IgD-negative memory B cell (primary cell): ENCODE data around the gene HOXD9. TPM values are rescaled to one million over a fixed set of nuclear protein-coding genes. Genes with fewer than 3 reads are reported as not detected.

ENCODE experiments used
- H3K27ac Mint-ChIP-seq, 3 donors: one replicate each; pipeline ENCODE4 v1.8.0; 2020 to 2022; ENCODE audit warnings: mild to moderate bottlenecking in 3 of 3, mixed read lengths in 3 of 3, moderate library complexity in 1 of 3
- H3K27me3 Mint-ChIP-seq: one replicate; pipeline ENCODE4 v1.8.0; 2021; ENCODE audit warnings: mixed read lengths
- H3K36me3 Mint-ChIP-seq: one replicate; pipeline ENCODE4 v1.8.0; 2020; ENCODE audit warnings: mild to moderate bottlenecking, mixed read lengths
- H3K4me1 Mint-ChIP-seq, 3 donors: one replicate each; pipeline ENCODE4 v1.8.0; 2020 to 2022; ENCODE audit warnings: mixed read lengths in 3 of 3, mild to moderate bottlenecking in 1 of 3
- H3K4me3 Mint-ChIP-seq, 4 donors: one replicate each; pipeline ENCODE4 v1.8.0; 2020 to 2022; ENCODE audit warnings: mild to moderate bottlenecking in 4 of 4, mixed read lengths in 4 of 4, moderate library complexity in 3 of 4
- H3K9me3 Mint-ChIP-seq, 3 donors: one replicate each; pipeline ENCODE4 v1.8.0; 2020 to 2021; ENCODE audit warnings: mixed read lengths in 3 of 3, mild to moderate bottlenecking in 1 of 3
- polyA plus RNA-seq: library from polyadenylated mRNA; unstranded; fragments of 300-500 nt; fragmentation: Illumina TruSeq; gene quantifications from one replicate; pipeline ENCODE4 v1.2.3, GENCODE V29; 2021

Gene HOXD9
- polyA plus RNA-seq, 1 donor from 2014 or later, result not detected

DNA sequence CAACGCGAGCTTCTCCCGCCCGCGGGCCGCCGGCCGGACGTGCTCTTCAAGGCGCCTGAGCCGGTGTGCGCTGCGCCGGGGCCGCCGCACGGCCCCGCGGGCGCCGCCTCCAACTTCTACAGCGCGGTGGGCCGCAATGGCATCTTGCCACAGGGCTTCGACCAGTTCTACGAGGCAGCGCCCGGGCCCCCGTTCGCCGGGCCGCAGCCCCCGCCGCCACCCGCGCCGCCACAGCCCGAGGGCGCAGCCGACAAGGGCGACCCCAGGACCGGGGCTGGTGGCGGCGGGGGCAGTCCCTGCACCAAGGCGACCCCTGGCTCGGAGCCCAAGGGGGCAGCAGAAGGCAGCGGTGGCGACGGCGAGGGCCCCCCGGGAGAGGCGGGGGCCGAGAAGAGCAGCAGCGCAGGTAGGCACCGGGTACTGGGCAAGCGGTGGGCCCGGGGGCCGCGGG lies 14.8 kb upstream of the HOXD9 start:
- H3K4me1 Mint-ChIP-seq, result peaks cover 0 to 6% (median 5%) of the 10 kb centered on the region in 3 donors
- H3K9me3 Mint-ChIP-seq, result peaks cover 0 to 13% (median 4%) of the 10 kb centered on the region in 3 donors
- H3K27me3 Mint-ChIP-seq, result peaks cover 57% of the 10 kb centered on the region
- H3K27ac Mint-ChIP-seq, result no peak overlapping the region
- peaks cover 3% of the 10 kb centered on the region for H3K36me3 Mint-ChIP-seq
- H3K4me3 Mint-ChIP-seq, result no peak overlapping the region

DNA sequence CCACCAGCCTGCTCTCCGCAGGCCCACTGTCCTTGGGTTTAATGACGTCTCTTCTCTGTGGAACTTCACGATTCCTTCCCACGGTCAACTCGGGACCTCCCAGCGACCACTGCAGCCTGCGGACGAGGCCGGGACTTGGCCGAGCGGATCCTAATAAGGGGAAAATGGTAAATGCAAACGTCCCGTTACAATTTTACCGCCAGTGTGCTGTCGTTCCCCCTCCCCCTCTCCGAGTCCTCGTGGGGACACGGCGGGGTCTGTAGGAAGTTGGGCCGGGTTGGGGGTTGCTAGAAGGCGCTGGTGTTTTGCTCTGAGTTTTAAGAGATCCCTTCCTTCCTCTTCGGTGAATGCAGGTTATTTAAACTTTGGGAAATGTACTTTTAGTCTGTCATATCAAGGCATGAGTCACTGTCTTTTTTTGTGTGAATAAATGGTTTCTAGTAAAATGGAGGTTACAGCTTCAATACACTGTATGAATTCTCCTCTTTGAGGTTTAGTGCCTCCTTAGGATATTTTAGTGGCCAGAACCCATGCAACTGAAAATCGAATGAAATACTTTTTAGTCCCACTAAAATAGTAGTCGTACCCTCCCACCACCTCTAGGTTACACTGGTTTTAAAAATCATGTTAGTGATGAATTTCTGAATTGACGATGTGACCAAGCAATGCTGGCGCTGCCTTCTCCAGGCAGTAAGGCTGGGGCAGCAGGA lies 13.2 kb upstream of the HOXD9 start:
- H3K27me3 Mint-ChIP-seq, result peaks cover 57% of the 10 kb centered on the region
- peaks cover 0 to 5% (median 4%) of the 10 kb centered on the region in 3 donors for H3K4me1 Mint-ChIP-seq
- H3K9me3 Mint-ChIP-seq, result peaks cover 0 to 13% (median 4%) of the 10 kb centered on the region in 3 donors
- H3K4me3 Mint-ChIP-seq, result peak overlapping the region in 3 of 4 donors; percentile 47 to 72 (median 60)
- H3K27ac Mint-ChIP-seq, result peak overlapping the region; percentile 92 to 95 (median 94)
- H3K36me3 Mint-ChIP-seq, result peaks cover 3% of the 10 kb centered on the region

DNA sequence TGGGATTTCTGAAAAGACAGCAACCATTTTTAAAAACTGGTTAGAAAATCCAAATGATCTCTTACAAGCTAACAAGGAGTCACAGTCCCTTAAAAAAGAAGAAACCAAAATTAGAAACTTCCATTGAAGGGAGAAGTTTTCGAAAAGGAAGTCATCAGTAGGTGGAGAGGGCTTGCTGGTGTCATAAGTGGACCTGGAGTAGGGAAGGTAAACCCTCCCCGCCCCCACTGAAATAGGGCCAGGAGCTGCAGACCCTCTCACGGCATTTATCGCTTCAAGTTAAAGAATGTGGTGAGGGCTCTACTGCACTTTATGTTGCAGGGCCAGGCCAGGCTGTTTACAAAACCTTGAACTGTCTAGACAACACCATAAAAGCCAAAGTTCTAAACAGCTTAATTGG lies 12.6 kb upstream of the HOXD9 start:
- peaks cover 0 to 12% (median 4%) of the 10 kb centered on the region in 3 donors for H3K9me3 Mint-ChIP-seq
- peak overlapping the region in 2 of 4 donors; percentile 47 to 72 for H3K4me3 Mint-ChIP-seq
- H3K27me3 Mint-ChIP-seq, result peaks cover 57% of the 10 kb centered on the region
- peaks cover 3% of the 10 kb centered on the region for H3K36me3 Mint-ChIP-seq
- peaks cover 0 to 5% (median 4%) of the 10 kb centered on the region in 3 donors for H3K4me1 Mint-ChIP-seq
- peak overlapping the region; percentile 92 to 95 (median 94) for H3K27ac Mint-ChIP-seq

DNA sequence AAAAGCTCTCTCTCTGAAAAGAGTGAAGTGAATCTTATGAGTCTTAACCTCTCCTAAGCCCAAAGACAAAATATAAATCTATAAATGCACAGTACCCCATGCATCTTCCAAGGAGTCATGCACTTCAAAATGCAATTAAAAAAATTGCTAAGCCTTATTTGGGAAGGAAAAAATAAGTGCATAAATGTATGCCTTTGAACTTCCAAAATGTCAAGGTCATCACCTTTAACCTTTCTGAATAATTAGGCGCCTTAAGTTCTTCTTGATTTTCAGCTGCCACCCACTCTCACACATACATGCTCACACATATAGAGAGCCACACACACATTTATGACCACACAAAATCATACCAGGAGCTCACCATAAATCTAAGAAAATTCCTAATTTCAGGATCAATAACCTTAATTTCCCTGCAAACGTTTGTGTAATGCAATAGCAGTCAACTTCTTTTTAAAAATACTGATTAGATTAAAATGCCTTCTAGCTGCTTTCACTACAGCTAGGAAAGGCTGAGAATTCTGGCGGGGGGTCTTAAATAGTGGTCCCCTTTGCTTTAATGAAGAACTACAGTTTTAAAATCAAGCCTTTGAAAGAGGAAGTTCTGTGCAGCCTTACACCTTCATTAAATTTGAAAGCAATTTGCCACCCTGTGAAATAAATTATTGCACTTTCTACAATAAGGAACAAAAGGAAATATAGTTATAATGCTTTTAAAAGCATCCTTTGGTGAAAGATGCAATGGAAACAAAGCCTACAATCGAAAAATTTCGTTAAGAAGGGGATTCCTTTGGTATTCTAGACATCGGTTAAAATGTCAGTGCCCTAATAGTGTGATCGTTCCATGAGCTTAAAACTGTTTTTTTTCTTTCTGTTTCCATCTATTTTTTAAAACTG lies 11.9 kb upstream of the HOXD9 start:
- H3K4me1 Mint-ChIP-seq, result peaks cover 0 to 5% (median 1%) of the 10 kb centered on the region in 3 donors
- peak overlapping the region in 2 of 4 donors; percentile 26 to 72 for H3K4me3 Mint-ChIP-seq
- peaks cover 3% of the 10 kb centered on the region for H3K36me3 Mint-ChIP-seq
- peak overlapping the region; percentile 82 to 95 (median 88) for H3K27ac Mint-ChIP-seq
- H3K27me3 Mint-ChIP-seq, result peaks cover 54% of the 10 kb centered on the region
- H3K9me3 Mint-ChIP-seq, result peaks cover 0 to 11% (median 4%) of the 10 kb centered on the region in 3 donors

DNA sequence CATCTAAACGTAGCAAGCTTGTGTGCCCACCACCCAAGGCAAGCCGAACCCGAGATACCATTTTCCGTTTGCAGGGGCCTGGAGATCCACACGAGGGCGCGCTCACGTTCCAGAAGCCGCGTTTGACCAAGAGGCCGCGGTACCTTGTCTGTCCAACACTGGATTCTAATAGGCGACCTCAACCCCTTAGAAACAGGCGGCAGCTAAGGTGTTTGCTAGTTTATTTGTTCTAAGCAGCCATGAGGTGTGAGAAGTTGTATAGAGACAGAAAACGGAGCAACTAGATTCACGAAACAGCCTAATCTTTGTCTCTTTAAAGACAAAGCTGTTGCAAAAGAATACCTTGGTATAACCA lies 11.2 kb upstream of the HOXD9 start:
- H3K9me3 Mint-ChIP-seq, result peaks cover 0 to 8% (median 4%) of the 10 kb centered on the region in 3 donors
- H3K27ac Mint-ChIP-seq, result peak overlapping the region; percentile 82 to 95 (median 88)
- peak overlapping the region in 2 of 4 donors; percentile 26 to 72 for H3K4me3 Mint-ChIP-seq
- peaks cover 0 to 3% (median 1%) of the 10 kb centered on the region in 3 donors for H3K4me1 Mint-ChIP-seq
- peaks cover 52% of the 10 kb centered on the region for H3K27me3 Mint-ChIP-seq
- H3K36me3 Mint-ChIP-seq, result peaks cover 3% of the 10 kb centered on the region

DNA sequence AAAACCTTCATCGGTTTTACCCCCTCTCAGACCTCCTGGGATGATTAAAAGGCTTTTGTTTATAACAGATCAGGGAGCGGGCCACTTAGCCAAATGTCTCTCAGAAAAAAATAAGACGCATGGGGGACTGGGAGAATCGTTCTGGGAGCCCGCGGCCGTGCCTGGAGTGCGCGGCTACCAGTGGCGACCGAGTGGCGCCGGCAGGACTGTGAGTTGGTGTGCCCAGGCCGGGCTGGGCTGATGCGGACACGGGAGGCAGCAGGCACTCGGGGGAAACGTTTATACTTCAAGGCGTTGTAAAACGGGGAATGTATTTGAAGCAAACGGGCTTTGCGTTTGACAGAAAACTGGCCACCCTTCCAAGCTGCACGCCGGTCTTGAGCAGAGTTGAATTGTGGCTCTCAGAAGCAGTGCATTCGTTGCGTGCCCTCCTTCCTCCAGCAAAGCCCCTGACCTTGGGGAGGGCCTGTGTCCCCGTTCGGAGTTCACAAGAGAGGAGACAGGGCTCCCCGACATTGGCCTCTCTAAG lies 10.6 kb upstream of the HOXD9 start:
- Mint-ChIP-seq H3K27me3 (peaks cover 55% of the 10 kb centered on the region), H3K9me3 (peaks cover 0 to 10% (median 6%) of the 10 kb centered on the region in 3 donors), H3K4me1 (peaks cover 0 to 2% (median 1%) of the 10 kb centered on the region in 3 donors), H3K36me3 (peaks cover 3% of the 10 kb centered on the region), H3K27ac (peak overlapping the region; percentile 46 to 95 (median 82)), H3K4me3 (peak overlapping the region in 1 of 4 donors; percentile 27)

DNA sequence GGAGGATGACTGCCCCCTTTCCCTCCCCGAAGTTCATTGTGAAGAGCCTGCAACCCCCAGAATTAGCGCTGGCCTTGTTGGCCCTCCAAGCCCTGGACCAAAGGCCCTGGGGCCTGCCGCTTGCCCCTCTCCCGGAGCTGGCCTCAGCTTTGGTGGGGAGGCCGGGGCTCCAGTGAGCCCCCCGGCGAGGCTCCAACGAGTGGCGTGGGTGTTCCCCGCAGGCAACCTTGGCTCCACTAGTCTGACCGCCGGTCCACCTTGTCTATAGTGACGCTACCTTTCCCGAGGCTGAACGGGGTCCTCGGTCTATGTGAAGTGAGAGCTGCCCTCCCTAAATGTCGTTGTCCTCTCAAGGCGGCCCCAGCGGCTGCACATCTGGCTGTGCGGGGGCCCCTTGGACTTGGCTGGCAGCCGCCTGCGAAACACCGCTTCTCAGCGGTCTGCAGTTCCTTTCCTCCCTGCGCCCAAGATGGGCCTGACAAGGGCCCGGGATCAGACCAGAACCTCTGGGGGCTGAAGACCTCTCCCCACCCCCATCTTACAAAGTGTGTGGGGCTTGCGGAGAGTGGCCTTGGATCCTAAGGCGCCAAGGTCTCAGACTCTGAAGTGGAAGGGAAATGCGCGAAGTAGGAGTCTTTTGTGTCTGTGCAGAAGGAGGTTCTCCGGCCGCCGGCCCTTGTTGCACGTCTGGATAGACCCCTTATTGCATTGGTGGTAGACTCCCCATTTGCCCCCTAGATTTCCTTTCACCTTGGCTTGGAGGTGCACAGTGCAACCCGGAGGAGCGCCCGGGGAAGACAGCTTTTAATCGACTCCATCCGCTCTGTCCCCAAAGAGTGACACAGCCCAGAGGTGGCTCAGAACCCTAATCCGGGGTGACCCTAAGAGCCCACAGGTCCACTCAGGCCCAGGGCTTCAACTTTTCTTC lies 9.9 kb upstream of the HOXD9 start:
- H3K27ac Mint-ChIP-seq, result peak overlapping the region; percentile 80 to 95 (median 80)
- H3K9me3 Mint-ChIP-seq, result peaks cover 0 to 10% (median 8%) of the 10 kb centered on the region in 3 donors
- H3K4me3 Mint-ChIP-seq, result peak overlapping the region in 2 of 4 donors; percentile 27 to 30
- H3K4me1 Mint-ChIP-seq, result peaks cover 0 to 2% (median 1%) of the 10 kb centered on the region in 3 donors
- H3K27me3 Mint-ChIP-seq, result peaks cover 57% of the 10 kb centered on the region
- peaks cover 4% of the 10 kb centered on the region for H3K36me3 Mint-ChIP-seq

DNA sequence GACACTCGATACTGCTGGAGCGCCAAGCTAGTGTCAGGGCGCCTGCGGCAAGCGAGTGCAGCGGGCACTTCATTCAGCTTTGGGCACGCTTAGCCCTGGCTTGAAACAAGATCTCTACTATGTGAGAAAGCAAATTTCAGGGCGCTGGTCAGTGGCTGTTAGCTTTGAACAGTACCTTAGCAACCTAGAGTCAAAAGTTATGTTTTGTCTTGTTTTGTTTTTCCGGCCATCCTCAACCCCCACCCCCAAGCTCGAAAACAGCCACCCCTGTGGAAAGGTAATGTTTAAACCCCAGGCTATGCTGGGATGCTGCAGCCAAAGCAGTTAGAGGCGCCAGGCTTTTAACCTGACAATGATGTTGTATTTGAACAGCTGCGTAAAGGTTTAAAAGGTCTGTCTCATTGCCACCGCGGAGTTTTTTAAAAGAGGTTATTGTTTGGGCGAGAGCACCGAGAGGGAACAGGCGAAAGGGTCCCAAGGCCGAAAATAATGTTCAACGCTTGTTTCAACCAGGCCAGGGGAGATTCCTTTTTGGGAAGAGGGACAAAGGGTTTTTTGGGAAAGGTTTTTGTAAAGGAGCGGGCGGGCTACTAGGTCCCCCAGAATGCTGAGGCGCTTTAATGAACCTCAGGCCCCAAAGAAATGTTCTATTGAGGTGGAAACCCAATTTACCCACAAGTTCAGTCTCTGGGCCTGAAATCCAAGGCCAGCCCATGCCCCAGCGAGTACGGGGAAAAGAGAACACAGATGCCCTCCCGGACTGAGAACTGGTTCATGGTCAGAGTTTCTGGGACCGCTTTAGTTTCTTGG lies 8.2 kb upstream of the HOXD9 start:
- H3K27ac Mint-ChIP-seq, result peak overlapping the region; percentile 80 to 88 (median 88)
- H3K4me3 Mint-ChIP-seq, result peak overlapping the region in 2 of 4 donors; percentile 51 to 52
- peaks cover 2 to 6% (median 5%) of the 10 kb centered on the region in 3 donors for H3K9me3 Mint-ChIP-seq
- H3K4me1 Mint-ChIP-seq, result peaks cover 0 to 4% (median 4%) of the 10 kb centered on the region in 3 donors
- peaks cover 63% of the 10 kb centered on the region for H3K27me3 Mint-ChIP-seq
- peaks cover 5% of the 10 kb centered on the region for H3K36me3 Mint-ChIP-seq

DNA sequence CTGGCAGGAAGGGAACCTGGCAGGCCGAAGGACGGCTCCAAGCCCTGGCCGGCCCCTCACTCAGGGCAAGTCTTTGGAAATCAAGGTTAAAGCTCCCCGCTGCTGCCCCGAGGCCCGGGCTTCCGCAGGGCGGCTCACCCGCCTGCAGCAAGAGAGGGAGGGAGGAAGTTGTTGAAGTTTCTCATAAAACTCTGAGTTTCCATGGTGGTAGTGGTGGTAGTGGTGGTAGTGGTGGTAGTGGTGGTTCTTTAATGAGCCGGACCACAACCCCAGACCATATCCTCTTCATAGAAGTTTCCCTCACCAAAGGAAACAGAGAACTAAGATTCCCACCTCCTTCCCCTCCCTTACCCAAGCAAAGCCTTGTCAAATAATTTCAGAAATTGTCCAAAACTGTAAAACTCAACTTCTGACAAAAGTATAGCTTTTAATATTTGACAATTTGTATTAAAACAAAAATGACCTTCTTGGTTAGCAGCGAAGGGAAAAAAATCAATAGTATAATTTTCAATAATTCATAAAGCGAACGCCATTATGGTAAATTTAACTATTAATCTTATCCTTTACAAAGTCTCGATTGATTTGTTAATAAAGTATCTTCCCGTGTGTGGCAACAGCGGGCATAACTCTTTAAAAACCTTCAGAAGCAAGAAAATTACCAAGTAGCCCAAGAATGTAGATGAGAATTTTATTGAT lies 7.4 kb upstream of the HOXD9 start:
- H3K9me3 Mint-ChIP-seq, result peaks cover 2 to 4% (median 2%) of the 10 kb centered on the region in 3 donors
- H3K4me1 Mint-ChIP-seq, result peaks cover 0 to 3% (median 2%) of the 10 kb centered on the region in 3 donors
- peak overlapping the region in 2 of 3 donors; percentile 2 to 93 for H3K27ac Mint-ChIP-seq
- H3K36me3 Mint-ChIP-seq, result peaks cover 3% of the 10 kb centered on the region
- H3K27me3 Mint-ChIP-seq, result peaks cover 63% of the 10 kb centered on the region
- no peak overlapping the region for H3K4me3 Mint-ChIP-seq

DNA sequence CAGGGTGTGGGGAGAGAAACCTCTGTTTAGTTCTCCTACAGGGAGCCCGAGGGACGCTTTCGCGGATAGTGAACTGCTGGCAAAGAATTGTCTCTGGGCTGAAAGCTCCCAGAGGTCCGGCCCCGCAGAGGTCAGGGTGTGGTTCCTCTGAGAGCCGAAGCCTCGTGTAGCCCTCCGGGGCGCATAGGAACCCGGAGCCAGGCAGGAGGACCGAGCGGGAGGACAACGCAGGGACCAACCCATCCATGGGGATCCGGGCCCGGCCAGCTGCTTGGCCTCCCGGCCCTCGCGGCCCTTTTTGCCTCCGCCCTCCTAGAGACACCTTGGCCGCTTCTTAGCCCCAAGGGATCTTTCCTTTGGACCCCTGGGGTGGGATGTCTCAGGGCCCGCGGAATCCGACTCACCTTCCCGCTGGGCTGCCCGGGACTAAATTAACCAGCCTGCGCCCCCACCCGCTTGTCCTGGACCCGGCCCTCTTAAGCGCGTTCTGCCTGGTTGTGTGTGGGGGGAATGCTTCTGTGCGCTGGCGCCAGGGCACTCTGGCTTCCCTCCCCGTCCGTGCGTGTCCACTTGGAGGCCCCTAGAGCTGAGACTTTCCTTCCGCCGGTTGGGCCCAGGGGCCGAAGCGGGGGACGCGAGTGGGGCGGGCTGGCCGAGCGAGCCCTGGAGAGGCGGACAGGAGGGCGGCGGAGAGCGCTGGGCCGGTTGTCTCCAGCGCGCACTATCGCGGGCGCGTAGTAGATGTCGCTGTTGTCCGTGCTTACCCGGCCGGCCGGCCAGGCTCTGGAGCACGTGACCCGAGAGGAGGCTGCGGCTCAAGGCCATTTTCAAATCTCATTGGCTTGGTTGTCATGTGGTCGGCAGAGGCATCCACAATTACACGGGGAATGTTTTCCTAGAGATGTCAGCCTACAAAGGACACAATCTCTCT lies 6.4 kb upstream of the HOXD9 start, which contains the start of gene HOXD10:
Gene HOXD10, plus strand, starts transcription at position 896 of the 931 bp plus-strand sequence. CDS start 56 bp downstream, outside the sequence.
- H3K4me3 Mint-ChIP-seq, result peak within 1 kb of the TSS in 2 of 4 donors; percentile 43 to 69
- peaks cover 2 to 6% (median 4%) of the 10 kb centered on the region in 3 donors for H3K9me3 Mint-ChIP-seq

DNA sequence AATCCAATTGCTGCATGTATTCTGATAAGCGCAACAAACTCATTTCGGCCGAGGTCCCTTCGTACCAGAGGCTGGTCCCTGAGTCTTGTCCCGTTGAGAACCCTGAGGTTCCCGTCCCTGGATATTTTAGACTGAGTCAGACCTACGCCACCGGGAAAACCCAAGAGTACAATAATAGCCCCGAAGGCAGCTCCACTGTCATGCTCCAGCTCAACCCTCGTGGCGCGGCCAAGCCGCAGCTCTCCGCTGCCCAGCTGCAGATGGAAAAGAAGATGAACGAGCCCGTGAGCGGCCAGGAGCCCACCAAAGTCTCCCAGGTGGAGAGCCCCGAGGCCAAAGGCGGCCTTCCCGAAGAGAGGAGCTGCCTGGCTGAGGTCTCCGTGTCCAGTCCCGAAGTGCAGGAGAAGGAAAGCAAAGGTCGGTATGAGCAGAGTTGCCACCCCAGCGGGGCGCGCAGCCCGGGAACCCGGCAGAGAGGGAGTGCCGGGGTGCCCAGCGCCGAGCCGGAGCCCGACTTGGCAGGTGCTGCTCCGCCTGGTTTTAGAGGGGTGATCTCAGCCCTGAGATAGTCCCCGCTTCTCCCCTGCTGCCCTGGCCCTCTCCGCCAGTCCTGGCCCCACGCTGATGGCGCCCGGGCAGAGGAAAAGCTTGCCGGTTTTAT lies 5.2 kb upstream of the HOXD9 start:
- Mint-ChIP-seq H3K4me3 (peak overlapping the region in 2 of 4 donors; percentile 39 to 69), H3K9me3 (peaks cover 2 to 6% (median 4%) of the 10 kb centered on the region in 3 donors), H3K4me1 (peaks cover 0 to 3% (median 2%) of the 10 kb centered on the region in 3 donors), H3K27ac (peak overlapping the region in 2 of 3 donors; percentile 56 to 93), H3K27me3 (peaks cover 67% of the 10 kb centered on the region), H3K36me3 (peaks cover 3% of the 10 kb centered on the region)

More for the DNA sequence above, 6.4 kb upstream of the HOXD9 start, which contains the start of gene HOXD10:
- Mint-ChIP-seq H3K27me3 (peaks cover 71% of the 10 kb centered on the region), H3K36me3 (peaks cover 3% of the 10 kb centered on the region), H3K27ac (peak within 1 kb of the TSS; percentile 2 to 93 (median 67)), H3K4me1 (peaks cover 0 to 3% (median 2%) of the 10 kb centered on the region in 3 donors)
